CD4-positive, alpha-beta T cell treated with Interleukin-17A for 1 hour (primary cell): ENCODE data around the gene TBC1D12.
"Not testable (repeated sequence)": the region's sequence is repeated elsewhere in the genome, so short reads cannot be mapped to it uniquely, and the experiment has no call there.

Experiments
- DNase-seq: peaks from one replicate; pipeline ENCODE4 v3.0.0-alpha.2; 2020

TBC1D12 gene

DNA sequence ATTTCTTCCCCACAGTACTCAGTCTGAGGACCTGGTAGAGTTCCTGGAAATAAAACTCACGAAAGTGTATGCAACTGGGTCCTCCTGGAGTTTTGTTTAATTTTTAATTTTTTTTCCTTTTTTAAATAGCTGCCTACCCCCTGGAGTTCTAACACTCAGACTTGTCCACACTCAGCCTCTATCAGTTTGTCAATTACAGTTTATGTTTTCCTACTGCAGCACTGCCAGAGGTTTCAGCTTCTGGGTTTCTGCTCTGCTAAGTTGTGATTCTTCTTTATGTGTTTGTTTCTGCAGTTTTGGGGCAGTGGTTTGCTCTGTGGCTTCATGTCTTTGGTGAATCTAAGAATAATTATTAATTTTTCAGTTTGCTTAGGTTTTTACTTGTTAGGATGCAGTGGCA lies 59.2 kb downstream of the TBC1D12 start:
- DNase-seq: no peak

GRCh38 chr10:94462130-94462529 lies 59.8 kb downstream of the TBC1D12 start:
- no peak for DNase-seq

- DNase-seq: no peak
These were observed 63.3 kb downstream of the TBC1D12 start for GRCh38 chr10:94465684-94466083.

- DNase-seq: no peak
These were observed 79.1 kb downstream of the TBC1D12 start for GRCh38 chr10:94481410-94481809.

DNA sequence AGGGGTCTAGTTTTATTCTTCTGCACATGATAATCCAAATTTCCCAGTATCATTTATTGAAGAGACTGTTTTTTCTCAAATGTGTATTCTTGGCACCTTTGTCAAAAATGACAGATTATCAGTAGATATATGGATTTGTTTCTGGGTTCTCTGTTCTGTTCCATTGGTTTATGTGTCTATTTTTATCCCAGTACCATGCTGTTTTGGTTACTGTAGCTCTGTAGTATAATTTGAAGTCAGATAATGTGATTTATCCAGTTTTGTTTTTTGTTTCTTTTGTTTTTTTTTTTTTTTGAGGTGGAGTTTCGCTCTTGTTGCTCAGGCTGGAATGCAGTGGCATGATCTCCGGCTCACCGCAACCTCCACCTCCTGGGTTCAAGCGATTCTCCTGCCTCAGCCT lies 81.6 kb downstream of the TBC1D12 start:
- no peak for DNase-seq

- no peak for DNase-seq
These were observed 82.8 kb downstream of the TBC1D12 start for GRCh38 chr10:94485094-94485493.

GRCh38 chr10:94487575-94487974 lies 85.2 kb downstream of the TBC1D12 start:
- DNase-seq: no peak

GRCh38 chr10:94489107-94489506 lies 86.8 kb downstream of the TBC1D12 start:
- DNase-seq: no peak

GRCh38 chr10:94489976-94490788 lies 87.8 kb downstream of the TBC1D12 start:
- no peak for DNase-seq

GRCh38 chr10:94490789-94491039 lies 88.4 kb downstream of the TBC1D12 start:
- DNase-seq: no peak

GRCh38 chr10:94493463-94493862 lies 91.1 kb downstream of the TBC1D12 start:
- DNase-seq: no peak

DNA sequence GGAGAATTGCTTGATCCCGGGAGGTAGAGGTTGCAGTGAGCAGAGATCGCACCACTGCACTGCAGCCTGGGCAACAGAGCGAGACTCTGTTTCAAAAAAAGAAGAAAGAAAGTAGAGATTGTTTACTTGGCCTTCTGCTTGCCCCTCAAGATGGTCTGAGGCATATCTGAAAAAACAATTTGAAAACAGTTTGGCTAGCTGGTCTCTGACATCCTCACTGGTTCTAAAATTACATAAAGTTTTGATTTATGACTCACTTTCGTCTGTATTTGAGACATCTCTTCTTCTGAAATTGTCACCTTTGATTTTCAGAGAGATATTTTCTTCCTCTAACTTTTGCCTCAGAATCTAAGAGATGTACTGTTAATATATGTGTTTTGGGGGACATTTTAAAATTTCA lies 93.7 kb downstream of the TBC1D12 start:
- DNase-seq: no peak

GRCh38 chr10:94496646-94497045 lies 94.3 kb downstream of the TBC1D12 start:
- DNase-seq: no peak

- no peak for DNase-seq
These were observed 97.7 kb downstream of the TBC1D12 start for GRCh38 chr10:94500063-94500462.

DNA sequence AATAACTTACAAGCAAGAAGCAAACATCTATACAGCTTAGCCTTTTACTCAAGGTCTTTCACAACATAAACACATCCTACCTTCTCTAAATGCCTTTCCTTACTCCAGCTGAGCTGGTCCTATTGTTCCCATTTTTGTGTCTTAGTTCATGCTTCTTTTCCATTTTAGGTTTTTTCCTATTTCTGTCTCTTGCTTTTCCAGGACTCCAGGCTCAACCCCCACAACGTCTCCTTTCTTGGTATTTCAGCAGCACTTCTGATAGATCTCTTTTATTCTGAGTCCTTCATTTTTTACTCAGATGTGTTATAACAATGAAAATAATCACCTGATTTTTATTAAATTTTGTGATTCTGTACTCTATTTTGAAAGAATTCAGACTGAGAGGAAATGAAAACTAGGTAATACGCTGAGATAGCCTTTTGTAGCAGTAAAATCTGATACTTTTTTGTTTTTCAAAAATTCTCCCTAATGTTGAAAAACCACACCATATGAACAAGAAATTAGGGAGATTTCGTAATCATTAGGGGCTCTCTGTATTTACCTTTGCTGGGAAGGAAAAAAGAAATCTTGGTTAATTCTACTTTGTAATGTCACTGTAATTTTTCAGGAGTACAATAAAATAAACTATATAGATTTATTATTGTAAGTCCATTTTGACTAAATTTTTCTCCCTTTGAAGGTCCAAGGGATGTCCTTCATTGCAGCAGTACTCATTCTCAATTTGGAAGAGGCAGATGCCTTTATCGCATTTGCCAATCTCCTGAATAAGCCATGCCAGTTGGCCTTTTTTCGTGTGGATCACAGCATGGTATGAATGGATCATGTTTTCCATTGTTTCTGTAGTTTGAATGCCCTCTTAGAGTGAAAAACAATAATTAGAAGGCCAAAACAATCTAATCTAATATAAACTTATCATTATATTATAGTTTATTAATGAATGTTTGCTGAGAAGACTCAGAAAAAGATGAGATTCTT lies 119.2 kb downstream of the TBC1D12 start:
- no peak for DNase-seq

DNA sequence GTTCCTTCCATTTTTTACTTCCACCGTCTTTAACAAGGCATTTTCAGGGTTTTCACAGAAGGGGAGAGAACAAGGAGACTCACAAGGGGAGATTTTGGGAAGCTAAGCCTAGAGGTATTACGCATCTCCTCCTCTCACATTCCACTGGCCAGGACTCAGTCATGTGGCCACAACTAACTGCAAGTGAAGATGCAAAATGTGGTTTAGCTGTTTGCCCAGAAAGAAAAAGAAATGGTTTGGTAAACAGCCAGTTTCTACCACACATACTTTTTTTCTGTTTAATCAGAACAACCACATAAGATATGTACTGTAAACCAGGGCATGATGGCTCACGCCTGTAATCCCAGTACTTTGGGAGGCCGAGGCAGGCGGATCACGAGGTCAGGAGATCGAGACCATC lies 121.8 kb downstream of the TBC1D12 start:
- DNase-seq: no peak

DNA sequence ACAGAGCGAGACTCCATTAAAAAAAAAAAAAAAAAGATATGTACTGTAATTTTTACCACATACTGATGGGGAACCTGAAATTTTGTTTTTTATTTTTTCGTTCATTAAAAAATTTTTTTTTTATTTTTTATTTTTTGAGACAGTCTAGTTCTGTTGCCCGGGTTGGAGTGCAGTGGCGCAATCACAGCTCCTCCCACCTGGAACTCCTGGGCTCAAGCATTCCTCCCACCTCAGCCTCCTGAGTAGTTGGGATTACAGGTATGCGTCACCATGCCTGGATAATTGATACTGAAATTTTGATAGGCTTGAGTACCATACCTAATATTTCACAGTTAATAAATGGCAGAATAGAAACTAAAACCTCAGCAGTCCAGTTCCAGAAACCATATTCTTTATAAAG lies 122.4 kb downstream of the TBC1D12 start:
- no peak for DNase-seq

GRCh38 chr10:94531550-94531949 lies 129.2 kb downstream of the TBC1D12 start:
- not testable (repeated sequence) for DNase-seq

- DNase-seq: no peak
These were observed 130.7 kb downstream of the TBC1D12 start for GRCh38 chr10:94533027-94533426.

DNA sequence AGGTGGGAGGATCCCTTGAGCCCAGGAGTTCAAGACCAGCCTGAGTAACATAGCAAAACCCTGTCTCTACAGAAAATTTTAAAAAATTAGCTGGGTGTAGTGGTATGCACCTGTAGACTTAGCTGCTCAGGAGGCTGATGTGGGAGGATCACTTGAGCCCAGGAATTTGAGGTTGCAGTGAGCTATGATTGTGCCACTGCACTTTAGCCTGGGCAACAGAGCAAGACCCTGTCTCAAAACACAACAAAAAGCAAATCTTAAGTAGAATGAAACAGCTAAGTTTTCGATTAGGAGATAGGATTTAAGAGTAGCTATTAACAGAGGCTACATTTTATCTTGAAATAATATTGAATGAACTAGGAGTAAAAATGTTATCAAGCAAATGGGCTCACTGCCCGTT lies 139.9 kb downstream of the TBC1D12 start:
- DNase-seq: not testable (repeated sequence)

DNA sequence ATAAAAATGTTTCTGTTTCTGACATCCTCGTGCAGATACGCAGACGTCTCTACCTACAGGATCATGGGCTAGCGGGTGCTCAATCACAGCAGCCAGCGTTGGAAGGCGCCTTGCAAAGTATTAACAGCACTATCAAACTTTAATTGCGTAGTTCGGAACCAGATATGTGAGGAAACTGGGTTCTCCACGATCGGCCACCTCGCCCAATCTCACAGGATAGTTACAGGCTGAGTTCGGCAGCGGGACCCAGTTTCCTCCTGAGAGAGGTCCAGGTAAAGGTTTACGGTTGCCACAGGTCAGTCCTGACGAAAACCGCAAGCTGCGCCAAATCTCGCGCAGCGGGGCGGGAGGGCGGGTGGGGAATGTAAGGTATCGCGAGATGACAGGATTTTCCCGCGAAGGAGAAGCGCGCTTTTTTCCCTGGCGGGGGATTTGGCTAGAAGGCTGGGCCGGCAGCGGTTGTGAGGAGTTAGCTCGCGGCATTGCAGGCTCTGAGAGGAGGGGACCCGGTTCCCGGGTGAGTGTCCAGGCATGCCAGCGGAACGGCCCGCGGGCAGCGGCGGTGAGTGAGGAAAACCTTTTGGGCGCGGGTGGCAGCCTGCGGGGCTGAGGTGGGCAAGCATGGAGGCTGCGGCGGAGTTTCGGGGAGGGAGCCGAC lies 143.2 kb downstream of the TBC1D12 start, which contains the start of gene HELLS:
TSS of gene HELLS (plus strand) at position 398 of the 658 bp plus-strand sequence. CDS start at position 532, 134 bp downstream.
- DNase-seq: peak; percentile 82

DNA sequence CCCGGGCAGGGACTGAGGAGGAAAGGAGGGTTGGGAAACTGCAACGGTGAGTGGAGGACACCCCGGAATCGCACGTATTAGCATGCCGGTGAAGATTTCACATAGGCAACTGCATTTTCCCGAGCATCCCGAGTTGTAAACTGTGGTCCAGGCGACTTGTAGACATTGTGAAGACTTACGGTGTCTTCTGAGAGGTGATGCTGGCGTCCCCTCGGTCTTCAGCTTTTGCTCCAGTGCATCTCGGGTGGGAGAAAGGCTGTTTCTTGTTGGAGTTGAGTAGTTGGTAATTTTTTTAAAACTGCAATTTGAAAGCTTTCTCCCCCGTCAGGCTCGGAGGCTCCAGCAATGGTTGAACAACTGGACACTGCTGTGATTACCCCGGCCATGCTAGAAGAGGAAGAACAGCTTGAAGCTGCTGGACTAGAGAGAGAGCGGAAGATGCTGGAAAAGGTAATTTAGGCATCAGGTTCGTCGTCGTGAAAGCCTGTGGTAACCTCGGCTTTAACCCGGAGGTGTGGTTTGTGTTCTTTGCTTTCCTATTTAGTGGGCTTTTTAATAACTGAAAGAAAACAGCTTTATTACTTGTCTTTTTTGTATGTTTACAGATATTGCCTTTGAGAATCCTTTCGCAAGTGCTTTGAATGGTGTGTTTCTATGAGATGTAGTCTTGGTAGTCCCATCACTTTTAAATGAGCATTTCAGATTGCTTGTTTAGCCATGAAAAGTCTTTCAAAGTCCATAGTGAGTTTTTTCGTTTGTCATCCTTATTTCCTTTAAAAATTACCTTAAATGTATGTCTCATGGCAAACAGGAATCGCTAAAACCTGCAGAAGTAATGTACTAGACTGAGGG lies 143.9 kb downstream of the TBC1D12 start:
- DNase-seq: peak; percentile 5

DNA sequence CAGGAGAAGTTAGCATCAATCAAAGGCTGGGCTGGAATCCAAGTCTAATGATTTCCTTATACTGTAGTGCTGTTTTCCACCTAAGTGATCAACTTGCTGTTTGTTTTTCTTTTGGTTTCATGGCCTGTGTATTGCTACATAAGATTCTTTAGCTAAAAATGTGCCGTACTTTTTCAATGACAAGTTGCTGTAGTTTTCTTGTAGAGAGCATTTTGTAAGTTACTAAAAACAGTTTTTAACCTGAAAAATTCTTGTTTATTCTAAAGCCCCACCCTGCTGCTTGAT lies 144.5 kb downstream of the TBC1D12 start:
- DNase-seq: peak; percentile 3
